GM18520 (cell line): ENCODE data around the gene GADL1.

ENCODE experiments used
- ATAC-seq: cut with Tn5 transposase; IDR thresholded peaks from one replicate; pipeline ENCODE4 v1.9.1; 2021; ENCODE audit not compliant: unreplicated experiment

The GADL1 gene

DNA sequence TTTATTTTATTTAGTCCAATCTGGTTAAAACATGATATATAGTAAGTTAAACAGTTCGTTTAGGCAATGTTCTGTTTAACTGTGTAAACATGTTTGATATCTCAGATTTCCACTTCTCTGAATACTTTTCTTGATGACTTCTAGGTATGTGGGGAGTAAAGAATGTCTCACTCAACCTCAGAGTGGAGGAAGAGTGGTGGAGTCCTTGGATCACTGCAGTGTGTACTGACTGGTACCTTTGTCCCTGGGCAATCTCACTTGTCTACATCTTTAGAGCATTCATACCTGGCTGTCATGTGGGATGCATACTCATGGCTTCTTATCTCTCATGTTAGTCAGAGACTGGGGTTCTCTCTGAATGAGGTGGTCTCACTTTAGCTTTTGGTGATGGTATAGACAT lies 15.6 kb downstream of the GADL1 start:
- no peak for ATAC-seq

DNA sequence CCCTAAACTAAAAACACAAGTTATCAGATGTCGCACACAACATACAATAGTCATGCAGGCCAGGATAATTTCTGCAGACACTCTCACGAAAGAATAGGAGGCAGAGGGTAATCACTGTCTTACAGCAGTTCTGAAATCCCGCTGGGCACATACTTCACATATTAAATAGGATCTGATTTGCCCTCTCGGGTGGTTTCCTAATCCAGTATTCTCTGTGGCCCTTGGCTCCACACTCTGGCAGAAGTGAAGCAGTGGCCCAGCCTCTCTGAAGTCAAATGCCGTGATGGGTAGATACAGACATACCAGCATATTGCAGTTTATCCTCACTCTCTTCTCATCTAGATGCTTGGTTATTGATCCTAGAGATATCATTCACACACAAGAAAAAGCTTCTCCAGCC lies 19.0 kb downstream of the GADL1 start:
- no peak for ATAC-seq

DNA sequence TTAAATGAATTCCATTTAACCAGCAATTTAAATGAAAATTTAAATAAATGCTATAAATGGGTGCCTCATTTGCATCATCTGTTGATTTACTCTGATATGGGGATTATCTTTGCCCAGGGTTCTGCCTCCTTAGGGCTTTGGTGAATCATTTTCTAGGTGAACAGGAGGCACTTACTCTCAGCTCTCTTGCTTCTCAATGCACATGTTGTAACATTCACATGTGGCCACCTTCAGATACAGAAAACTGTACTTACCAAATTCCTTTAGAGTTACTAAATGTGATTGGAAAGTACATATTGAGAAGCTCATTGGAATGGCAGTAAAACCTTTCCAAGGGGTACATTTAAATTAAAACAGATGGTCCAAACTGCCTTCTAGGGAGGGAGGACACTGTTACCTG lies 20.8 kb downstream of the GADL1 start:
- ATAC-seq = no peak

DNA sequence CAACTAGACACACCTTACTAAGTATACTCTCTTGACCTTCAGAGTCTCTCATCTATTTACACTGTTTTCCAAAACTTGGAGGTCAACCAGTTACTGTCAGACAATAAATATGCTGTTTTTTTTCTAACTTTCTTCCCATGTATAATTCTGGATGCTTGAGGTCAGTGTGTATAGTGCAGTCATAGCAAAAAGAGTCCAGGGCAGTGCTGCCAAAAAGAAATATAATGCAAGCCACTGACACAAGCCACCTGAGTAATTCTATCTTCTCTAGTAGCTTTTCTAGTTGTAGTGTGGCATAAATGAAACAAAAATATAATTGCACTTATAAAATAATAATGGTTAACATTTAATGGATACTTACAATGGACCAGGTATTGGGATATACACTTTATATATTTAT lies 21.6 kb downstream of the GADL1 start:
- ATAC-seq = no peak

DNA sequence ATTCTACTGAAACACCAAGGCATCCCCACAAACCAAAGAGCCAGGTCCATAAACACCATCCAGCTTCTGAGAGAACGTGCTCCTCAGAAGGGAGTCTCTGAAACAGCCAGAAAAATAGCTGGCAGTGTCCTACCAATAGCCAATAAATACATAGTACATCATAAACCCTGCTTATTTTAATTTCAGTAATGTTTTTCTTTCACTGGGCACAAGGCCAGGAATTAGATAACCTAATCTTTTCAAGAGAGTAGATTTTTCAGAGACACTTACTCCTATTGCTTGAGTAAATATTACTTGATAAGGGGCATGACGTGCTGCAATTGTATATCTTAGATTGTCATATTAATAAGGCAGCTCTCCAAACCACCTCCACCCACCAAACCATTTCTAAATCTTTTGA lies 22.7 kb downstream of the GADL1 start:
- ATAC-seq = no peak

DNA sequence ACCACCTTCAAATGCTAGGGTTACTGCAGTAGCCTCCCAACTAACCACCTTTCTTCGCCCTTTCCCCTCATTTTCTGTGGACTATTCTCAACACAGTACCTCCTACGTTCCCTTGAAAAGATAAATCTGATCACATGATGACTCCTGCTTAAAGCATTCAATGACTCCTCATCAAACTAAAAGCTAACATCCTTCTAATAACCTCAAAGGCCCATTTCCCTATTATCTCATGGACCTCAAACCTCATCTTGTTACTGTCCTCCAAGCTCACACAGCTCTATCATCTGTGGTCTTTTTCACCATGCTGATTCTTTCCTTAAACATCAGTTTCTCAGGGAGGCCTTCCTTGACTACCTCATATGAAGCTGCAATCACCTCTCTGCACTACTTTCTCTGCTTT lies 29.6 kb downstream of the GADL1 start:
- no peak for ATAC-seq

DNA sequence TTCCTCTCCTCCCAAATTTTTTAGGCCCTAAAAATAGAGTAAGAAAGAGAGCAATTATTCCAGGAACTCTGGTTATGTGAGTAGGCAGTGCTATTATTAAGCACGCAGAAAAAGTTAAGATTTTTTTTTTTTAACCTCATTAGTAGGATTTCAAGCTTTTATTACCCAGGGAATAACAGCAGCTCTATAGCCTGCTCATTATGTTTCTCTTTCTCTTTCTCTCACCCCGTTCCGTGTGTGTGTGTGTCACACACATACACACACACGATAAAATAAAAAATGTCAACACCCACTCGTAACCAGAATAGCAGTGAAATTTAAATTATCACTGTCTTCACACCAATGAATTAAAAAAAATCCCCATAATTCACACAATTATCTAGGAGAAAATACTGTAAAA lies 30.3 kb downstream of the GADL1 start:
- ATAC-seq = no peak

DNA sequence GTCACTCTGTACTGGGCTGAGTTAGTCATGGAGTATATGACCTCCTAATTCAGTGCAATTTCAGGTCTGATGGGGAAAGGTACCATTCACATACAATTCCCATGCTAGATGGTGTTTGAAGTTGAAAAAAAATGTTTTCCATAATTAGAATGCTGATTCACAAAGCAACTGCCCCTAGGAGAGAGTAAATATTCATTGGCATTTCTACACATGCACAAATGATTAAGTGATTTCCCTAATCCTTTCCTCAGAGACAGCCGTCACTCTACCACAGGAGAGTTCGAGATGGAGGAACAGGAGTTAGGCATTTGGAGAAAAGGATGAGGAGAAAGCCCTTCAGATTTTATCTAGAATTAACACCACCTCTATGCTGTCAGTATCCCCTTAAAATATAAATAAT lies 32.5 kb downstream of the GADL1 start:
- no peak for ATAC-seq

DNA sequence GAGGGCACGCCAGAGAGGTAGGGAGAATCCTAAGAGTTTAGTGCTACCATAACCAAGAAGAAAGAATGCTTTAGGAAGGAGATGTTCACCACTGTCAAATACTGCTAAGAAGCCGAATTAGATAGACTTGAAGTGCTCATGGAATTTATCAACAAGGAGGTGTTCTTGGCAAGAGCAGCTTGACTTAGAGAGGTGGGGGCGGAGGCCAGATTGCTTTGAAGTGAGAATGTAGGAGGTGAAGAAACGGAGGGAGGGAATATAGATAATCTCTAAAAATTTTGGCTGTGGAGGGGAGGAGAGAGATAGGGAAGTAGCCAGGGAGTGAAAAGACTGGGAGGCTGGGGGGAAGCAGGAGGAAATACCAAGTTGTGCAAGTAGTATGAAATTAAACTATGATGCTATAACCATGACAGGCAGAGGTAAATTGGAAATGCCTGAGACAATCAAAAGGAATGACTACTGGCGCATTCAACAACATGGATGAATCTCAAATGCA lies 35.5 kb downstream of the GADL1 start:
- ATAC-seq = no peak

DNA sequence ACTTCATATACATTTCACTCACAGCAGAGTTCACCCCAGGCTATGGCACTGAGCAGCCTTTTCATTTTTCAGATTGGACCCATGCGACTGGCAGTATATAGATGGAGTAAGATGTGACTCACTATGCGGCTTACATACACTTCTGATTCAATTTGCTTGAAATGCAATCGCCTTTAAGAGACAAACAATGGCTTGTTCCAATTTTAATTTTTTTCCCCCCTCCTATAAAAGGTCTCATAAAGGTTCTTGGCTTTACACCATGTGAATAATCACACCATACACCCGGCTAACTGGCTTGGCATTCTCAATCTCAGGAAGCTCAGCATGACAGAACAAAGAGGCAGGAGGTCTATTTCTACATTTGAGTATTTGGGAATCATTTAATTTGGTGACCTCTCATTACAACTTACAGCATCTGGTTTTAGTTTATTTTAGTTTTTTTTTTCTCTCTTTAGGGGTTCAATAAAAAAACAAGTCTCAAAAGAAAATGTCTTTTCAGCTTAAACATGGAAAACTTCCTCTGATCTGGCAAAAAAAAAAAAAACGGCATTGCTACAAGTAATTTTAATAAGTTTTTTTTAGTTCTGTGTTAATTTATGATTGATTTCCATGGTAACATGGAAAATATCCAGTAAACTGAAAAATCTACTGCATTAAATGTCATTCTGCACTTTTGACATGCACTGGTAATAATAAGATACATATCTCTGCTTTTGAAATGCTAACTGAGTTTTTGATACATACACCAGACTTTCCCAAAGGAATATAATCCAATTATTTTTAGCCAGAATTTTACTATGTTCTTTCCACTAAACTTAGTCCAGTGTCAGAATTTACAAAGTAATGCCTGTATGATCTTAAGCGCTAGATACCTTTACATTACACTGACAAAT lies 38.8 kb downstream of the GADL1 start:
- no peak for ATAC-seq

DNA sequence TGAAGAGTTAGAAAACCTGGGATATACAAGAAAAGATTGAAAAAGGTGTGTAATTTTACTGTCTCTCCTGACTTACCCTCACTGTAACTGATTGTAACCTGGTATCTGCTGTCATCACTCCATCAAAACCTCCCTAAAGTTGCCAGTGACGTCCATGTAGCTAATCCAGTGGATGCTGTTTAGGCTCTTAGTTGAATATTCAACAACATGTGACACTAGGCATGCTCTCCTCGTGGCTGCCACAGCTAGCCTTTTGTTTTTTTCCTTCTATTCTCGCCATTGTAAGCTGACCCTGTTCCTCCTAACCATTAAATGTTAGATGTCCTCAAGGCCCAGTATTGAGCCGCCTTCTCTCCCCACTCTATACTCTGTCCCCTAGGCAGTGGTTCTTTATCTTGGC lies 41.6 kb downstream of the GADL1 start:
- no peak for ATAC-seq

DNA sequence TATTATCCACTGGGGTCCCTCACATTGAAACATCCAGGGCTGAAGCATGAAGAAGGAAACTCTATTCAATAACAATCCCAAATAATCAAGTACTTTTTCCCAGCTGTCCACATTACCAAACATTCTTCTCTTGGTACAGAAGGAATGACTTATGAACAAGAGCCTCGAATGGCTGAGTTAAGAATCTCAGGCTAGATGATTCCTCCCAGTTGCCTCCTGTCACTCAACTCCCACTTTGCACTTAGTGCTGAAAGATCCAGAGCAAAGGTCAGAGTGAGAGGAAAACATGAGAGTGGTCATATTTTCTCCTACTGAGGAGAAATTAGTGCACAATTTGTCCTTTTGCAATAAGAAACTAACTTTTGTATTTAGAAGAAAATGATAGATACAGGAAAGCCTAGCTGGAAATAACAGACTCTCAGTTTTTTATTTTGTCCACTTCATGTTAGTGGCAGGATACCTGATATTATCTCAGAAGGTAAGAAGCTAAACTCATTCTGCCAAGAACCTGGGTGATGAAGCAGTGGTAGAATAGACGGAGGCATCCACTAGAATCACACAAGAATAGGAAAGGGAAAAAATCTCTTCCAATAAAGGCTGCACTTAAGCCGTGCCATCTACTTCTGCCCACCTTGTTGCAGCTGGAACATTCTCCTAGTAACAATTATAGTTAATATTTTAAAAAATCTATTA lies 46.2 kb downstream of the GADL1 start:
- no peak for ATAC-seq

DNA sequence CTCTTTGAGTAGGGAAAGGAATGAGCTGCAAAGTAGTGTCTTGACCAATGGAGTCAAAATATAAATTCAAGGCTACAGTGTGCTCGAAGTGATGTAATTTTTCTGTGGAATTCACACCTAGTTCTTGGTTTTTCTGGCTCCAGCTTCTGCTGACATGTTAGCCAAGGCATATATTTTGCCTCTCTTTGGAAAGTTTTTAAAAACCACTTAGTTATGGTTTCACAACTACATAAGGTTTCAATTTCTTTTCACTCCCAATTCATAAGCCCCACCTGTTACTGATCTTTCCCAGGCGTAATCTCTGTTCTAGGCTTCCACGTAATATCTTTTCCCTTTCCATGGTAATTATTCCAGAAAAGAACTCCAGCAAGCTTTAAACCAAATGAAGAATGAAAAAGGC lies 46.9 kb downstream of the GADL1 start:
- ATAC-seq = no peak

DNA sequence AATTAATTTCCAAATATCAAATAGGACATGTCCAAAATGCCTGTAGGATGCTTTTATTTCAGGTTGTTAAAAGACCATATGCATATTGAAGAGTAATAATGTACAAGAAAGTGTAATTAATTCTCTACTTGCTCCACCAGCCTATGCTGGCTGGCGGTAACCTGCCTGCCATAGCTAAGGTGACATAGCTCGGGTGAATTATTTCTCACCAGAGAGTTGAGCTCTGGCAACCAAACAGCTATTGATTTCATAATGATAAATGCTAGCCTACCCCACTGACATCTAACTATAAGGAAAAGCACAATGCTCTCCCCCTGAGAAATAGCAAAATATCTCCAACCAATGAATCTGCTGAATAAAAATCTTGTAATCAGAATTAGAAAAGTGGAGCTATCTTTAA lies 48.9 kb downstream of the GADL1 start:
- ATAC-seq = no peak

DNA sequence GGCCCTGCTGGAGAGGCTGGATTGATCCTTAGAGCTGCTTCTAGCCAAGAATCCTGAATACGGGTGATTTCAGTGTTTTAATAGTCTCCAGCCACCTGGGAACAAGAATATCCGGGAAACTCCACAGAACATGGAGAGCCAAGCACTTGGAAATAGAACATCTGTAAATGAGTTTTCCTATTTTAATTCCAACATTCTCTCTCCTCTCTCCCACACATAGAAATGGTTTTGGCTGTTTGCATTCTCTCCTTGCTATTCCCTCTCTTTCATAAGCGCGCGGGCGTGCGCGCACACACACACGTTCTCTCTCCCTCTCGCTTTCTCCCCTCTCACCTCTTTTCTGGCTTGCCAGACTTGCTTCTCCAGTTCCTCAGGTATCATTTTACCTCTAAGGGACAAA lies 50.6 kb downstream of the GADL1 start:
- ATAC-seq = no peak

DNA sequence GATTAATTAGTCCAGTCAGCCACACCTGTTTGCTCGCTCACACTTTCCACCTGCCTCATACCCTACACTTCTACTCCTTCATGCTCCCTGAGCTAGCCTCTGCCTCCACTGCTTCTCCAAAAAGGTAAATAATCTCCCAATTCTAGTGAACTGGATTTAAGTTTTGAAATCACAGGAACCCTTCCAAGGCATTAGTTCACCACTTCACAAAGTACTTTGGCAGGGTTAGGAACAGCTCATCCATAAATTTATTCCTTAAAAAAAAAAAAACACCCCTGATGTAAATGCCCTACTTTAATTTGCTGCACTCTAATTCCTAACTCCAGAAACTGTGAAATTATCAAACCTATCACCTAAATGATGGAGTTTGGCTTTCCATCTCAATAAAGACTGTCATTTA lies 58.3 kb downstream of the GADL1 start:
- ATAC-seq = no peak

DNA sequence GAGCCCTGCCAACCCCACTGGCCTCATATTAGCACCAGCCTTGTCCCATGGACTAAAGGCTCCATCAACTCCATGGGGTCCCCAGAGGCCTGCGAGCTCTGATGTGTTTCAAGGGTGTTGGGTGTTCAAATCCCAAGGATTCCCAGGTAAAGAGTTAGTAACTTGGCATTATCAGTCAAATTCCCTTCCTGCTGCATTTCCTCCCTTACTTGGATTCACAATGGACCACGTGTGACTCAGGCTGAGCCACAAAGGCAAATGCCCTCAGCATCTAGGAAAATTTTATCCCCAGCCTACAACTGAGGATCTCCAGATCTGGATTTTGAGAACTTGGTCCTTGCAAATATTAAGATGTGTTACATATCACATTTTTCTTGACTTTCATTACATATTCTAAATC lies 58.8 kb downstream of the GADL1 start:
- no peak for ATAC-seq

DNA sequence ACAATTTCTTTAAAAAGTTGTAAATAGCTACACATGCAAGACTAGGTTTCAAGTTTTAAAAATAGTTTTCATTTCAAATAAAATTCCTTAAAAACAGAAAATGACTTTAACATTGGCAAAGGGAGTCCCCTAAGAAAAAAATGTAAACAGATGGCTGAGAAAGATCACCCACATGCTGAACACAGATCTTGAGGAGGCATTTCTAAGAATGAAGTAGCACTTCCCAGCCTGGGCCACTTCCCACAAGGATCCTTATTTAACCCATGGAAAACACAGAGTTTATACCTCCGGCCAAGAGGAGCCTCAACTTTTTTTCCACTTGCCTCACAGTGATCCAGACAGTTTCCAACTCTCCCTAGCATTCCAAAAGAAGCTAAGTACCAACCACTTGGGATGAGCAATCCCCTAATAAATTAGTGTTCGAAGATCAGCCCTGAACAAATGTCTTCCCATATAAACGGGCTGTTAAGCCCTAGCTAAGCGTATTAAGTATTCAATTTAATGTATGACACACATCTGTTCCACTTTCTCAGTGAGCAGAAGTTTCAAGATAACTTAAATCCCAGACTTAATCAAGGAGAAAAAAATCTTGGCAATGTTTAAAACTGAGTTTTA lies 61.4 kb downstream of the GADL1 start:
- ATAC-seq = no peak

DNA sequence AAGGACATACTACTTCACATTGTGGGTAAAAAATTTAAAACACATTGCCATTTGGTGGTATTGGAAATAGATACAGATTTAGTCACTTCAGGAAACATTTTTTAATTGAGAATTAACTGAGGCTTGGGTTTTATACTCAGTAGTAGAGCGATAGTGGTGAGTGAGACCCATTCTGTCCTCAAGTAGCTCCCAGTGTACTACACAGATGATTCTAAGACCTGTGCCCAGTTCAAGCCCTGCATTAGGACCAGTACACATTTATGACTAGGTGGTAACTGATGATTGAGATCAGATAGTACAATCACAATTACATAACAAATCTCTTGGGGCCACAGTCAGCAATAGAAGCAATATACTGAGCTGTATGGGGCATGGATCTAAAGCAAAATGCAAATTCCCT lies 67.4 kb downstream of the GADL1 start:
- no peak for ATAC-seq

DNA sequence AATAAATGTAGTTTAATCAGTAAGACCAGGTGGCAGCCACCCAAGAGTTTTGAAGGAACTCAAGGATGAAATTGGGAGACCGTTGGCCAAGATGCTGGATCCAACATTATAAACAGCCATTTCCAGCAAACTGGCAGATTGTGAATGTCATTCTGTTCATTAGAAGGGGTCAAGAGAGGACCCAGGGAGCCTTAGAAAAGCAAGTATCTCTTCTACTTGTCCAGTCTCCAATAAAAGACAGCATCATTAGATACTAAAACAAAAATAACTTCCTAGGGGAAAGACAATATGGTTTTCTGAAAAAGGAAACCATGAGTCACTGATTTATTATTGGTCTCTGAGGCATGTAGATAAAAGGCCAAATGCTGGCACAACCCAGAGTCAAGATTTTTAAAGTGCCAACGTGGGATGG lies 67.9 kb downstream of the GADL1 start:
- ATAC-seq = no peak

DNA sequence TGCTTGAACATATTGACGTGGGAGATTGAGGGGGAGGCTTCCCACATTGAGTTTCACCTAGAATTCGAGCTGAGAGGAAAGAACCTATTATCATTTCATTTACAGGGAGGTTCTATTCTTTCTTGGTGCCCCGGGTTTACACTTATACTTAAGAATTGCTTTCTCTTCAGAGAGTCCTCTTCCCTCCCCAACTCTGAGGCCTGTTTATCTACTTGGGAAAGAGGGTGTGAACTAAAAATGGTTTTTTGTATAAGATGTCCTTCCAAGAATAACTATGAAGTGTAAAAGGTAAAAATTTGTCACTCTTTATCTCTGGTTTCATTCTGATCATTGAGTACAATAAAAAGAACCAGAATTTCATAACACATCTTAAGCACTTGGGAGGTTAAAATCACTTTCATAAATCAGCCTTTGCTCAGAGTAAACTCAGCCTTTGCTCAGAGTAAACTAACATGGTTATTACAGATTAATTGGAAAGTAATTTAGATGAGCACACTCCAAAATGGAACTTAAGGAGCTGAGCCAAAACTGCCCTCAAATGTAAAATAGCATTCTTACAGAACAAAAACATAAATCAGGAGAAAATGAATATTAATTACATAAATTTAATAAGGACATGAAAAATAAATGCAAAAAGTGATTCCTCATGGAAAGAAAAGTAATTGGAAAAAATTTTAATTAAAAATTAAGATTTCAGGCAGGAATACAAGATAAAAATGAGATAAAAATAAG lies 75.2 kb downstream of the GADL1 start:
- ATAC-seq = no peak
